Fibroblast of pulmonary artery (primary cell): ENCODE measurements around the gene HOXA11.

Experiments used
- DNase-seq: peaks from one replicate; pipeline ENCODE4 v3.0.0-alpha.2; 2010; ENCODE audit warnings: low read depth
- H3K4me3 ChIP-seq: replicated peaks from 2 replicates; pipeline ENCODE4 v1.5.1; 2011; ENCODE audit warnings: low read depth, mild to moderate bottlenecking, control low read depth, low read length, moderate library complexity
- CTCF ChIP-seq: IDR thresholded peaks from 2 replicates; pipeline ENCODE4 v1.5.1; 2011; ENCODE audit warnings: mild to moderate bottlenecking, control low read depth, low read length, inconsistent platforms; ENCODE audit errors: missing control alignments

HOXA11 gene

DNA sequence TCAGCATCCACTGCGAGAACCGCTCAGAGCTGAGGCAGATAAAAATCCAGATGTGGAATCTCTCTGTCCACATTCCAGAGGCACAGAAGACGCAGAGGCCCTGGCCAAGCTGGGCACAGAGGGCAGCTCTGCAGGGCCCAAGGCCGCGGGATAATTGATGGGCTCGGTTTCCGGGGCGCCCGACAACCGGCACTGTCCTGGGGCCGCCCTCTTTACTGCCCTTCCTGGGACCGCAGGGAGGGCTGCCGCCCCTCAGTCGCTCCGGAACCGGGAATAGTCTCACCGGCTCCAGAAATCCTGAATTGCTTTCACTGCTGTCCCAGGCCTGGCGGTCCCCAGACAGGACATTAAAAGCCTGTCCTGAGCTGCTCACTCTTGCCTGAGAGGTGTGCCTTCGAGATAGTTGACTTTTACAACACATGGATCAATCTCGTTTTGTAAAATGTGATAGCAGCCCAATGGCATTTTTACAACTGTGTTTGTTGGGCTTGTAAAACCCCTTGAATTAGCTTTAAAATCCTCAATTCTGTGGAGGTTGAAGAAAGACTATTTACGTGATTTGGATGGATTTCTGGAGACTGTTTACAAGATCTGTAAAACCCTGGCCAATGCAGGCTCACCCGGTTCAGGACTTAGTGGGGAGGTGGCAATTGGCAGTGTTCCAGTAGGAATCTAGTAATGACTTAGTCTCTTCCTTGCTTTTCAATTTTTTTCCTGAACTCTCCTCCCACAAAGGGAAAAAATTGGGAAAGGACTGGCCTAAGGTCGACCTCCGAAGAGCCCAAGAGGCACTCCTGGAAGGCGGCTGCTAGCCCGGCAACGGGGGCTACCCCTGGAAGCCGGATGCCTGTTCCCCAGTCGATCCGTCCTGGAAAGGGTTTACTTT is 36.0 kb downstream of the HOXA11 start:
- TF ChIP-seq CTCF = no peak
- DNase-seq = no peak
- no peak overlapping the region for H3K4me3 ChIP-seq

DNA sequence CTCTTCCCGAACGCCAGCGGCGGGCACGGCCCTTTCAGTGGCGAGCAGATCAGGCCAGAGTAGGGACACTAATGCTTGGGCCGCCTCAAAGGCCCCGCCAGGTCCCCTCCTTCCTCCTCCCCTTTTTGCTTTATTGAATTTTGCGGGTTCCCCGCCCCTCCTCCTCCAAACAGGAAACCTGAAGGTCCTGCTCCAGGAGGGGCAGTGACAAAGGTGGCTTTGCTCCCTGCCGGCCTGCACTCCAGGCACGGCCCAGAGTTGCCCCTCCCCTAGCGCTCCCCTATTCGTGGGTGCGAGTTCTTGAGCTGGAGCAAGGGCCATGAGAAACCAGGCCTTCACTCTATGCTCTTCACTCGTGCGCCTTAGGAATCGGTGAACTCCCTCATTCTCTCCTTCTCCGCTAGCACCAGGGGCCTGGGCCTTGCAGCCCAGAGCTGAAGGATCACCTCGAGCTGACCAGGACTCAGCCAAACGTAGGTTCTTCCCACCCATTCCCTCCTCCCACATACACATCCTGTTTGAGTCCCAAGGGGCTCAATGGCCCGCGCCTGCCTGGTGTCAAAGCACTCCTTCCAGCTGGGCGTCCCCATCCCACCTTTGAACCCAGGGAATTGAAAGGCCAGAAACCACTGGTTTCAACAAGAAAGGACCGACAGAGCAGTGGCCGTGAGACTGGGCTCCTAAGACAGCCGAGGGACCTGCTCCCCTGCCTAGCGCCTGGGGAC is 36.8 kb downstream of the HOXA11 start:
- TF ChIP-seq CTCF = no peak
- DNase-seq = no peak
- H3K4me3 ChIP-seq = no peak overlapping the region

DNA sequence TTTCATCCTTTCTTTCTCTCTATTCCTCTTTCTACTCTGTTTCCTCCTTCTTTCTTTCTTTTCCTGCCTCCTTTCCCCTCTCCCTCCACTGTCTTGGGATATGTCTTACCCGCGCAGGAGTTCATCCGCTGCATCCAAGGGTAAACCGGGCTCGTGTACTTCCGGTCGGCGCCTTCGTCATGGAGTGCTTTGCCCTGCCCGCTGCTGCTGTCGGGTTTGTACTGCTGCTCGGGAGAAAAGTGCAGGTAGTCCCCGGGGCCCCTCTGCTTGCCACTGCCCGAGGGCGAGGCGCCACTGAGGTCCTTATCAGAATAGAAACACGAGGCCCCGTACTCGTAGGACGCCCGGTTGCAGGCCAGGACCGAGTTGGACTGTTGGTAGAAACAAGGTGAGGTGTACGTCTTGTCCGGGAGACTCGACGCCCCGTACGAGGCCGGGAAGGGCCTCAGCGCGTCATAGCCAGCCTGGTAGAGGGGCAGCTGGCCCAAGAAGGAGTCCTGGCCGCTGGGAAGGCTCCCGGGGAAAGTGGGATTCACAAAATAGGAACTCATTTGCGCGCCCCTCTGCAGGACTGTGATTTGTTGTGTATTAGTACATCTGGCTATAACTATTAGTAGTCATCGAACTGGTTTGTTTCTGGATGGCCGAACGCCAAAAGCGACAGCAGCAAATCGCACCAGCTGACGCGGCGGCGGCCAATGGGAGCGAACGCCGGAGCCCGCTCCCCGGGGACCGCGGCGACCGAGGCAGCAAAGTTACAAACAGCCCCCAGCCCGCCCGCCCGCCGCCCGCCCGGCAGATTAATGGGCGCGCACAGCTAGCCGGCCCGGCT is 37.6 kb downstream of the HOXA11 start, which contains the start of gene HOXA6:
TSS of gene HOXA6 (minus strand) at position 576 of the 832 bp plus-strand sequence. CDS start at position 551, 25 bp downstream.
- DNase-seq = no peak
- TF ChIP-seq CTCF = no peak
- no peak within 1 kb of the TSS for H3K4me3 ChIP-seq

GRCh38 chr7:27146491-27147198 is 38.4 kb downstream of the HOXA11 start:
- TF ChIP-seq CTCF = no peak
- no peak overlapping the region for H3K4me3 ChIP-seq
- DNase-seq = no peak

- DNase-seq = no peak
- H3K4me3 ChIP-seq = no peak overlapping the region
- TF ChIP-seq CTCF = no peak
Observed at GRCh38 chr7:27145914-27146412, 39.1 kb downstream of the HOXA11 start.
